ENCODE data around the gene RPLP1.

GRCh38 chr15:69412701-69413100 is 39.9 kb upstream of the RPLP1 start:
- TF ChIP-seq, protein P1, sequence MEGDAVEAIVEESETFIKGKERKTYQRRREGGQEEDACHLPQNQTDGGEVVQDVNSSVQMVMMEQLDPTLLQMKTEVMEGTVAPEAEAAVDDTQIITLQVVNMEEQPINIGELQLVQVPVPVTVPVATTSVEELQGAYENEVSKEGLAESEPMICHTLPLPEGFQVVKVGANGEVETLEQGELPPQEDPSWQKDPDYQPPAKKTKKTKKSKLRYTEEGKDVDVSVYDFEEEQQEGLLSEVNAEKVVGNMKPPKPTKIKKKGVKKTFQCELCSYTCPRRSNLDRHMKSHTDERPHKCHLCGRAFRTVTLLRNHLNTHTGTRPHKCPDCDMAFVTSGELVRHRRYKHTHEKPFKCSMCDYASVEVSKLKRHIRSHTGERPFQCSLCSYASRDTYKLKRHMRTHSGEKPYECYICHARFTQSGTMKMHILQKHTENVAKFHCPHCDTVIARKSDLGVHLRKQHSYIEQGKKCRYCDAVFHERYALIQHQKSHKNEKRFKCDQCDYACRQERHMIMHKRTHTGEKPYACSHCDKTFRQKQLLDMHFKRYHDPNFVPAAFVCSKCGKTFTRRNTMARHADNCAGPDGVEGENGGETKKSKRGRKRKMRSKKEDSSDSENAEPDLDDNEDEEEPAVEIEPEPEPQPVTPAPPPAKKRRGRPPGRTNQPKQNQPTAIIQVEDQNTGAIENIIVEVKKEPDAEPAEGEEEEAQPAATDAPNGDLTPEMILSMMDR (IDR thresholded peaks at IDR 0.05; ENCODE audit: low read depth, low read length, poor library complexity, severe bottlenecking): no peak
- no peak for TF ChIP-seq EZH2phosphoT487 (IDR thresholded peaks at IDR 0.05; ENCODE audit: borderline replicate concordance, low read length)

Measured in DOHH2 (cell line).